GM23338 (cell line): Measurements from ENCODE around the gene PSMD8. TPM values are rescaled to one million over a fixed set of nuclear protein-coding genes. Genes with fewer than 3 reads are reported as not detected.

ENCODE experiments used
- ATAC-seq: fragments of 200-7000 bp; cut with Tn5 transposase; 3 replicates; pipeline ENCODE4 v1.9.1; 2020
- DNase-seq: peaks from one replicate; pipeline ENCODE4 v3.0.0-alpha.2; 2015; ENCODE audit warnings: low spot score
- H2AFZ ChIP-seq: fragments of 200-600 bp; sonication (generic); 2 replicates; pipeline ENCODE4 v1.8.0; 2016; ENCODE audit warnings: antibody characterized with exemption, mild to moderate bottlenecking, moderate library complexity
- H3F3A ChIP-seq: fragments of 200-600 bp; sonication (generic); replicated peaks from 2 replicates; pipeline ENCODE4 v1.8.0; 2017; ENCODE audit warnings: antibody characterized with exemption, mixed run types, low read depth
- H3K27ac ChIP-seq: fragments of 200-600 bp; sonication (generic); 2 replicates; pipeline ENCODE4 v1.6.1; 2016; ENCODE audit warnings: low read depth
- H3K27me3 ChIP-seq: fragments of 200-600 bp; sonication (generic); 2 replicates; pipeline ENCODE4 v1.8.0; 2016; ENCODE audit warnings: mild to moderate bottlenecking, mixed run types, moderate library complexity; ENCODE audit not compliant: insufficient read depth
- H3K36me3 ChIP-seq: fragments of 200-600 bp; sonication (generic); 2 replicates; pipeline ENCODE4 v1.8.0; 2016; ENCODE audit warnings: mild to moderate bottlenecking; ENCODE audit not compliant: insufficient read depth
- H3K4me1 ChIP-seq: fragments of 200-600 bp; sonication (generic); 2 replicates; pipeline ENCODE4 v1.8.0; 2016; ENCODE audit warnings: mild to moderate bottlenecking, moderate library complexity; ENCODE audit not compliant: insufficient read depth
- H3K4me2 ChIP-seq: fragments of 200-600 bp; sonication (generic); 2 replicates; pipeline ENCODE4 v1.7.1; 2017; ENCODE audit warnings: mixed run types
- H3K4me3 ChIP-seq: fragments of 200-600 bp; sonication (generic); 2 replicates; pipeline ENCODE4 v1.6.1; 2016; ENCODE audit warnings: mixed run types
- H3K79me2 ChIP-seq: fragments of 200-600 bp; sonication (generic); replicated peaks from 2 replicates; pipeline ENCODE4 v1.8.0; 2017; ENCODE audit warnings: mild to moderate bottlenecking; ENCODE audit not compliant: insufficient read depth
- H3K9me2 ChIP-seq: fragments of 200-600 bp; sonication (generic); 2 replicates; pipeline ENCODE4 v1.8.0; 2017; ENCODE audit not compliant: insufficient read depth
- H4K20me1 ChIP-seq: fragments of 200-600 bp; sonication (generic); replicated peaks from 2 replicates; pipeline ENCODE4 v1.8.0; 2017; ENCODE audit warnings: mild to moderate bottlenecking; ENCODE audit not compliant: insufficient read depth
- H3K27ac Mint-ChIP-seq: 2 replicates; pipeline ENCODE4 v1.8.0; 2020; ENCODE audit warnings: inconsistent platforms, mild to moderate bottlenecking, moderate library complexity, mixed read lengths
- H3K27me3 Mint-ChIP-seq: 3 replicates; pipeline ENCODE4 v1.8.0; 2022; ENCODE audit warnings: low read depth, mild to moderate bottlenecking, moderate library complexity, mixed read lengths, inconsistent platforms; ENCODE audit not compliant: insufficient read depth, poor library complexity
- H3K36me3 Mint-ChIP-seq: 3 replicates; pipeline ENCODE4 v1.8.0; 2021; ENCODE audit warnings: low read depth, mild to moderate bottlenecking, inconsistent platforms, moderate library complexity, mixed read lengths
- H3K4me1 Mint-ChIP-seq: 3 replicates; pipeline ENCODE4 v1.8.0; 2020; ENCODE audit warnings: mild to moderate bottlenecking, inconsistent platforms, mixed read lengths
- H3K4me3 Mint-ChIP-seq: 3 replicates; pipeline ENCODE4 v1.8.0; 2021; ENCODE audit warnings: moderate library complexity, mild to moderate bottlenecking, inconsistent platforms, mixed read lengths
- H3K9me3 Mint-ChIP-seq: 3 replicates; pipeline ENCODE4 v1.8.0; 2020; ENCODE audit warnings: moderate library complexity, mild to moderate bottlenecking, inconsistent platforms, mixed read lengths
- CREB1 ChIP-seq: fragments of 250-450 bp; sonication (Bioruptor Pico); IDR thresholded peaks from 2 replicates; pipeline ENCODE4 v1.5.0; 2020; ENCODE audit warnings: low read depth, mild to moderate bottlenecking, moderate library complexity
- ETS1 ChIP-seq: IDR thresholded peaks from 2 replicates; pipeline ENCODE4 v1.6.1; 2016; ENCODE audit warnings: antibody characterized with exemption
- EZH2 ChIP-seq: fragments of 200-600 bp; sonication (generic); IDR thresholded peaks from one replicate; pipeline ENCODE4 v1.8.0; 2017; ENCODE audit warnings: antibody characterized with exemption, mild to moderate bottlenecking, low read depth; ENCODE audit not compliant: unreplicated experiment
- EZH2phosphoT487 ChIP-seq: fragments of 200-600 bp; sonication (generic); IDR thresholded peaks from one replicate; pipeline ENCODE4 v1.8.1; 2018; ENCODE audit warnings: antibody characterized with exemption; ENCODE audit not compliant: unreplicated experiment
- JUNB ChIP-seq: IDR thresholded peaks from one replicate; pipeline ENCODE4 v1.6.1; 2016; ENCODE audit warnings: antibody characterized with exemption; ENCODE audit not compliant: unreplicated experiment
- NANOG ChIP-seq: IDR thresholded peaks from 2 replicates; pipeline ENCODE4 v1.6.1; 2016; ENCODE audit warnings: antibody characterized with exemption, borderline replicate concordance
- POLR2AphosphoS5 ChIP-seq: IDR thresholded peaks from 2 replicates; pipeline ENCODE4 v1.6.1; 2016; ENCODE audit warnings: antibody characterized with exemption, low read depth
- STAT1 ChIP-seq: IDR thresholded peaks from one replicate; pipeline ENCODE4 v1.6.1; 2016; ENCODE audit warnings: antibody characterized with exemption; ENCODE audit not compliant: unreplicated experiment
- ZNF114 ChIP-seq: fragments of 250-450 bp; sonication (Bioruptor Pico); IDR thresholded peaks from 2 replicates; pipeline ENCODE4 v1.5.0; 2020; ENCODE audit warnings: mild to moderate bottlenecking, moderate library complexity
- ZNF331 ChIP-seq: fragments of 250-450 bp; sonication (Bioruptor Pico); IDR thresholded peaks from 2 replicates; pipeline ENCODE4 v1.5.0; 2020; ENCODE audit warnings: low read depth, mild to moderate bottlenecking, moderate library complexity
- ZNF462 ChIP-seq: fragments of 250-450 bp; sonication (Bioruptor Pico); IDR thresholded peaks from 2 replicates; pipeline ENCODE4 v1.5.0; 2020; ENCODE audit warnings: mild to moderate bottlenecking, moderate library complexity
- polyA plus RNA-seq: library from polyadenylated mRNA; unstranded; fragments of >200 nt; fragmentation: Nextera tagmentation; extraction: Ambion mirVana; gene quantifications from 2 replicates; pipeline ENCODE4 v1.2.1, GENCODE V29; 2016
- total RNA-seq: library from RNA; depleted of rRNA; stranded (reverse); fragments of >200 nt; shearing (Covaris generic); gene quantifications from 2 replicates; pipeline ENCODE4 v1.2.3, GENCODE V29; 2014
- TF ChIP-seq, protein P1 (sequence below), 2 experiments: fragments of 200-600 bp in 1 of 2; sonication (generic) in 1 of 2; conservative IDR thresholded peaks; 2 replicates each; pipeline versions ENCODE4 v1.5.1 to v1.6.1; 2016 to 2017; ENCODE audit warnings: antibody characterized with exemption in 2 of 2, low read depth in 2 of 2, mild to moderate bottlenecking in 2 of 2, moderate library complexity in 1 of 2
- TF ChIP-seq, protein P2 (sequence below): IDR thresholded peaks from one replicate; pipeline ENCODE4 v1.6.1; 2018; ENCODE audit warnings: antibody characterized with exemption; ENCODE audit not compliant: unreplicated experiment

PSMD8 gene
- total and polyA plus RNA-seq, 2 experiments from 2014 or later = 129 to 241 TPM

DNA sequence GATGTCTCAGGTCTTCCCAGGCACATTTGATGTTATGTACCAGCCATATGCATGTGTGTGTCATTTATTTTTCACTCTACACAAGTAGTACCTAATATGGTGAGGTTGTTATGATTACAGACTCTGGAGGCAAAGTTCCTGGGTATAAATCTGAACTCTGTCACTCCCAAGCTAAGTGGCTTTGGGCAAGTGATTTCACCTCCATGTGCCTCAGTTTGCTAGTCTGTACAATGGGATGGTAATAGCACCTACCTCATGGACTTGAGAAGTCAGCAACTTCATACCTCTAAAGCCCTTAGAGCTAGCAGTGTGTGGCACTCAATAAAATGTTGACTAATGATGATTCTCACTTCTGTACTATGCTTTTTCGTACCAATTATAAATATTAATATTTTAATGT is 42.6 kb upstream of the PSMD8 start:
- Histone ChIP-seq H2AFZ (no peak overlapping the region), H3K4me1 (no peaks in the 10 kb centered on the region; the same call in 1 of the 2 replicates), H3K9me2 (no peaks in the 10 kb centered on the region), H3K4me3 (no peak overlapping the region), H3K27me3 (no peaks in the 10 kb centered on the region), H3K36me3 (0 out of 2 replicates have a peak, but pooled peaks cover 5% of the 10 kb centered on the region), H3K4me2 (no peak overlapping the region), H3K79me2 (no peaks in the 10 kb centered on the region), H3F3A (0 out of 2 replicates have a peak, but pooled peaks cover 7% of the 10 kb centered on the region), H3K27ac (no peak overlapping the region), H4K20me1 (no peaks in the 10 kb centered on the region; the same call in 1 of the 2 replicates)
- no peaks in the 10 kb centered on the region; the same call in 2 of the 3 replicates for H3K9me3 Mint-ChIP-seq
- H3K4me3 Mint-ChIP-seq = no peak overlapping the region
- TF ChIP-seq ZNF331 (no peak), STAT1 (no peak), CREB1 (CRISPR knock-in tag) (no peak), EZH2 (no peak), ETS1 (no peak), POLR2AphosphoS5 (no peak), EZH2phosphoT487 (no peak), ZNF462 (no peak), NANOG (no peak), ZNF114 (CRISPR knock-in tag) (no peak), JUNB (no peak)
- TF ChIP-seq, protein P1, sequence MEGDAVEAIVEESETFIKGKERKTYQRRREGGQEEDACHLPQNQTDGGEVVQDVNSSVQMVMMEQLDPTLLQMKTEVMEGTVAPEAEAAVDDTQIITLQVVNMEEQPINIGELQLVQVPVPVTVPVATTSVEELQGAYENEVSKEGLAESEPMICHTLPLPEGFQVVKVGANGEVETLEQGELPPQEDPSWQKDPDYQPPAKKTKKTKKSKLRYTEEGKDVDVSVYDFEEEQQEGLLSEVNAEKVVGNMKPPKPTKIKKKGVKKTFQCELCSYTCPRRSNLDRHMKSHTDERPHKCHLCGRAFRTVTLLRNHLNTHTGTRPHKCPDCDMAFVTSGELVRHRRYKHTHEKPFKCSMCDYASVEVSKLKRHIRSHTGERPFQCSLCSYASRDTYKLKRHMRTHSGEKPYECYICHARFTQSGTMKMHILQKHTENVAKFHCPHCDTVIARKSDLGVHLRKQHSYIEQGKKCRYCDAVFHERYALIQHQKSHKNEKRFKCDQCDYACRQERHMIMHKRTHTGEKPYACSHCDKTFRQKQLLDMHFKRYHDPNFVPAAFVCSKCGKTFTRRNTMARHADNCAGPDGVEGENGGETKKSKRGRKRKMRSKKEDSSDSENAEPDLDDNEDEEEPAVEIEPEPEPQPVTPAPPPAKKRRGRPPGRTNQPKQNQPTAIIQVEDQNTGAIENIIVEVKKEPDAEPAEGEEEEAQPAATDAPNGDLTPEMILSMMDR (conservative IDR thresholded peaks at IDR 0.05; ENCODE audit: low read depth in 2 of 2) = no peak
- TF ChIP-seq, protein P2, sequence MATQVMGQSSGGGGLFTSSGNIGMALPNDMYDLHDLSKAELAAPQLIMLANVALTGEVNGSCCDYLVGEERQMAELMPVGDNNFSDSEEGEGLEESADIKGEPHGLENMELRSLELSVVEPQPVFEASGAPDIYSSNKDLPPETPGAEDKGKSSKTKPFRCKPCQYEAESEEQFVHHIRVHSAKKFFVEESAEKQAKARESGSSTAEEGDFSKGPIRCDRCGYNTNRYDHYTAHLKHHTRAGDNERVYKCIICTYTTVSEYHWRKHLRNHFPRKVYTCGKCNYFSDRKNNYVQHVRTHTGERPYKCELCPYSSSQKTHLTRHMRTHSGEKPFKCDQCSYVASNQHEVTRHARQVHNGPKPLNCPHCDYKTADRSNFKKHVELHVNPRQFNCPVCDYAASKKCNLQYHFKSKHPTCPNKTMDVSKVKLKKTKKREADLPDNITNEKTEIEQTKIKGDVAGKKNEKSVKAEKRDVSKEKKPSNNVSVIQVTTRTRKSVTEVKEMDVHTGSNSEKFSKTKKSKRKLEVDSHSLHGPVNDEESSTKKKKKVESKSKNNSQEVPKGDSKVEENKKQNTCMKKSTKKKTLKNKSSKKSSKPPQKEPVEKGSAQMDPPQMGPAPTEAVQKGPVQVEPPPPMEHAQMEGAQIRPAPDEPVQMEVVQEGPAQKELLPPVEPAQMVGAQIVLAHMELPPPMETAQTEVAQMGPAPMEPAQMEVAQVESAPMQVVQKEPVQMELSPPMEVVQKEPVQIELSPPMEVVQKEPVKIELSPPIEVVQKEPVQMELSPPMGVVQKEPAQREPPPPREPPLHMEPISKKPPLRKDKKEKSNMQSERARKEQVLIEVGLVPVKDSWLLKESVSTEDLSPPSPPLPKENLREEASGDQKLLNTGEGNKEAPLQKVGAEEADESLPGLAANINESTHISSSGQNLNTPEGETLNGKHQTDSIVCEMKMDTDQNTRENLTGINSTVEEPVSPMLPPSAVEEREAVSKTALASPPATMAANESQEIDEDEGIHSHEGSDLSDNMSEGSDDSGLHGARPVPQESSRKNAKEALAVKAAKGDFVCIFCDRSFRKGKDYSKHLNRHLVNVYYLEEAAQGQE = no peak
- ATAC-seq (no peak), DNase-seq (no peak)
- no peak overlapping the region for H3K27ac Mint-ChIP-seq
- peaks cover 6% of the 10 kb centered on the region; the same call in 2 of the 3 replicates for H3K36me3 Mint-ChIP-seq
- H3K4me1 Mint-ChIP-seq = no peaks in the 10 kb centered on the region
- peaks cover 8% of the 10 kb centered on the region for H3K27me3 Mint-ChIP-seq
